ENCODE measurements around the gene CDK14. TPM values are rescaled to one million over a fixed set of nuclear protein-coding genes. Genes with fewer than 3 reads are reported as not detected.

Gene CDK14
- total and polyA plus RNA-seq, 2 donors (not counting 3 experiments of a cell fraction or from before 2014, with no cell fraction given), result 5.5 to 34.2 TPM

DNA sequence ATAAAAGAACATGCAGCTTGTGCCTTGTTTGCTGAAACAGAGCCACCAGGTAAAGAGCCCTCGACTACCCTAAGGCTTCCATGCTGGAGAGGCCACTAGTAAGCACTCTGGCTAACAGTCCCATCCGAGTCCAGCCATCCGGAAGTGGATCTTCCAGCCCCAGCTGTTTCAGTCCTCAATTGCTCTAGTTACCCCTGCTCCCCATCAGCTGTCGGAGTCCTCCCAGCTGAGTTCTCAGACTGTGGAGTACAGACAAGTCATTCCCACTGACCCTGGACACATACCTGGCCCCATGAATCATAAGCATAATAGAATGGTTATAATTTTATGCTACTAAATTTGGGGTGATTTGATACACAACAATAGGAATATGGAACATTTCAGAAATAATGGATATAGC lies 654.6 kb downstream of the CDK14 start:
- Histone ChIP-seq H2AFZ (ENCODE audit: low read depth, low read length) (no peak overlapping the region), H3K27ac (ENCODE audit: insufficient read depth, low read depth, low read length) (no peak overlapping the region), H3K4me3 (replicated peaks in 1 of 3; ENCODE audit: insufficient read depth in 1 of 3, low read depth in 1 of 3, low read length in 3 of 3) (no peak overlapping the region), H4K20me1 (replicated peaks; ENCODE audit: control insufficient read depth, extremely low read depth, insufficient read depth, low read length) (no peaks in the 10 kb centered on the region), H3K4me1 (ENCODE audit: control insufficient read depth, extremely low read depth, insufficient read depth, low read length) (no peaks in the 10 kb centered on the region), H3K4me2 (ENCODE audit: insufficient read depth, low read length) (no peak overlapping the region), H3K9ac (replicated peaks; ENCODE audit: extremely low read depth, insufficient read depth, low read length) (no peak overlapping the region), H3K79me2 (ENCODE audit: control insufficient read depth, insufficient read depth, low read length) (no peaks in the 10 kb centered on the region), H3K27me3 (ENCODE audit: control insufficient read depth in 2 of 2, insufficient read depth in 2 of 2, low read length in 2 of 2) (peaks cover 0 to 7% of the 10 kb centered on the region in 2 experiments), H3K9me3 (replicated peaks; ENCODE audit: control insufficient read depth, insufficient read depth, low read length) (no peaks in the 10 kb centered on the region), H3K36me3 (ENCODE audit: control insufficient read depth in 2 of 2, extremely low read depth in 1 of 2, insufficient read depth in 2 of 2, low read length in 2 of 2) (no peaks in the 10 kb centered on the region), H3K9me1 (replicated peaks; ENCODE audit: control insufficient read depth, extremely low read depth, insufficient read depth, low read length) (no peaks in the 10 kb centered on the region)
- FAIRE-seq (no peak), DNase-seq (ENCODE audit: low read depth, low spot score) (no peak)
- dilution Hi-C loops (cut with MboI; ENCODE audit: extremely low pct_ligation_motif_present, low sequenced_read_pairs) (no loop called here), intact Hi-C loops (cut with micrococcal nuclease) (no loop called here)
- no TSS peak for BruUV-seq (replicated peaks)
- no peak for TF ChIP-seq POLR2AphosphoS5 (IDR thresholded peaks at IDR 0.05; ENCODE audit: insufficient read depth, low read depth, low read length)
- no peak for TF ChIP-seq CTCF (IDR thresholded peaks at IDR 0.05; ENCODE audit: extremely low read depth in 1 of 2, insufficient read depth in 1 of 2, low read depth in 1 of 2, low read length in 2 of 2)
- no peak for TF ChIP-seq MYC (IDR thresholded peaks at IDR 0.05; ENCODE audit: low read depth, low read length)
- TF ChIP-seq POLR2A (IDR thresholded peaks at IDR 0.05; ENCODE audit: low read depth, low read length), result no peak
- ChIA-PET POLR2A (no interaction called here), CTCF (interaction anchor here (1.7 to 1.9 kb wide), 2 partner anchors 10 to 11 kb away, joined by 6 to 10 read pairs; no protein-coding TSS in a partner anchor)

DNA sequence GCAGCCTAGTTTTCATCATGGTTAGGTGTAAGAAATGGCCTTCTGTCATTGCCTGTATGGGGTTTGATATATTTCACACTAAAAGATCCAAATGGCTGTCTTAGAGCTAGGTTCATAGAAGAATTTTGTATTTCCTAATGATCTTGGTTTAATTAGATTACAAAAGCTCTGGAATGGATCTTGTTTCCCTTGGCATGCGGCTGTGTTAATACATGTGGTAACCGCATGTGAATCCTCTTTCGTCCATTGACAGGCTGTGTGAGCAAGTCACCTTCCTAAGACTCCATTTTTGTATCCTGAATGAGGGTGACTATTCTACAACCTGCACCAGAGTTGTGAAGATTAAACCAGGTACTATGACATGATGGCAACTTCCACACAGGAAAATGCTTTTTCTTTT lies 655.8 kb downstream of the CDK14 start:
- Histone ChIP-seq H4K20me1 (replicated peaks; ENCODE audit: control insufficient read depth, extremely low read depth, insufficient read depth, low read length) (no peaks in the 10 kb centered on the region), H3K27me3 (ENCODE audit: control insufficient read depth in 2 of 2, insufficient read depth in 2 of 2, low read length in 2 of 2) (peaks cover 0 to 6% of the 10 kb centered on the region in 2 experiments), H3K4me3 (replicated peaks in 1 of 3; ENCODE audit: insufficient read depth in 1 of 3, low read depth in 1 of 3, low read length in 3 of 3) (no peak overlapping the region), H3K4me1 (ENCODE audit: control insufficient read depth, extremely low read depth, insufficient read depth, low read length) (no peaks in the 10 kb centered on the region), H2AFZ (ENCODE audit: low read depth, low read length) (no peak overlapping the region), H3K9me3 (replicated peaks; ENCODE audit: control insufficient read depth, insufficient read depth, low read length) (no peaks in the 10 kb centered on the region), H3K27ac (ENCODE audit: insufficient read depth, low read depth, low read length) (no peak overlapping the region), H3K79me2 (ENCODE audit: control insufficient read depth, insufficient read depth, low read length) (no peaks in the 10 kb centered on the region), H3K36me3 (ENCODE audit: control insufficient read depth in 2 of 2, extremely low read depth in 1 of 2, insufficient read depth in 2 of 2, low read length in 2 of 2) (no peaks in the 10 kb centered on the region), H3K4me2 (ENCODE audit: insufficient read depth, low read length) (no peak overlapping the region), H3K9ac (replicated peaks; ENCODE audit: extremely low read depth, insufficient read depth, low read length) (no peak overlapping the region), H3K9me1 (replicated peaks; ENCODE audit: control insufficient read depth, extremely low read depth, insufficient read depth, low read length) (no peaks in the 10 kb centered on the region)
- FAIRE-seq (no peak), DNase-seq (ENCODE audit: low read depth, low spot score) (no peak)
- ChIA-PET POLR2A (no interaction called here), CTCF (interaction anchor here (1.5 to 1.9 kb wide), 2 partner anchors 11 to 12 kb away, joined by 4 to 6 read pairs; no protein-coding TSS in a partner anchor)
- dilution Hi-C loops (cut with MboI; ENCODE audit: extremely low pct_ligation_motif_present, low sequenced_read_pairs) (no loop called here), intact Hi-C loops (cut with micrococcal nuclease) (no loop called here)
- no peak for TF ChIP-seq GATA2 (IDR thresholded peaks at IDR 0.05; ENCODE audit: insufficient read depth, insufficient read length, low read depth, low read length)
- no peak for TF ChIP-seq POLR2A (IDR thresholded peaks at IDR 0.05; ENCODE audit: low read depth, low read length)
- no peak for TF ChIP-seq POLR2AphosphoS5 (IDR thresholded peaks at IDR 0.05; ENCODE audit: insufficient read depth, low read depth, low read length)
- no peak for TF ChIP-seq MYC (IDR thresholded peaks at IDR 0.05; ENCODE audit: low read depth, low read length)
- BruUV-seq (replicated peaks), result no TSS peak

Other genes starting within 250 kb of the CDK14 start
- gene GTPBP10, start 249.6 kb upstream of the CDK14 start, total RNA-seq, result 14.6 and 16.7 TPM in 2 replicates
- gene GTPBP10, start 249.6 kb upstream of the CDK14 start, polyA plus RNA-seq, result 2.3 and 3.5 TPM in 2 replicates
- gene CLDN12, start 192.9 kb upstream of the CDK14 start, total RNA-seq, result 6.1 and 8.1 TPM in 2 replicates
- 19.7 and 22.7 TPM in 2 replicates for gene CLDN12, start 192.9 kb upstream of the CDK14 start, polyA plus RNA-seq
- not detected in 2 replicates for gene PTTG1IP2, start 126.7 kb upstream of the CDK14 start, total RNA-seq
- gene PTTG1IP2, start 126.7 kb upstream of the CDK14 start, polyA plus RNA-seq, result not detected in 2 replicates